ENCODE results near the gene DCBLD2.

The DCBLD2 gene

GRCh38 chr3:98901392-98902350, at the start of gene DCBLD2:
DCBLD2 (minus strand) TSS chr3:98901695; CDS start chr3:98901326, 369 bp downstream.
- peak; percentile 99 for DNase-seq (ENCODE audit: low read depth)

GRCh38 chr3:98945666-98946065, 44.2 kb upstream of the DCBLD2 start:
- no peak for DNase-seq (ENCODE audit: low read depth)

- DNase-seq (ENCODE audit: low read depth): no peak
Observed at GRCh38 chr3:98945101-98945524, 43.6 kb upstream of the DCBLD2 start.

- DNase-seq (ENCODE audit: low read depth): no peak
Observed at GRCh38 chr3:98930413-98930812, 28.9 kb upstream of the DCBLD2 start.

- no peak for DNase-seq (ENCODE audit: low read depth)
Observed at GRCh38 chr3:98921957-98922356, 20.5 kb upstream of the DCBLD2 start.

GRCh38 chr3:98920166-98920565, 18.7 kb upstream of the DCBLD2 start:
- no peak for DNase-seq (ENCODE audit: low read depth)

GRCh38 chr3:98918586-98918985, 17.1 kb upstream of the DCBLD2 start:
- DNase-seq (ENCODE audit: low read depth): no peak

GRCh38 chr3:98917608-98918007, 16.1 kb upstream of the DCBLD2 start:
- DNase-seq (ENCODE audit: low read depth): no peak

- no peak for DNase-seq (ENCODE audit: low read depth)
Observed at GRCh38 chr3:98914210-98915080, 12.9 kb upstream of the DCBLD2 start.

- DNase-seq (ENCODE audit: low read depth): no peak
Observed at GRCh38 chr3:98912448-98912847, 11.0 kb upstream of the DCBLD2 start.

- peak; percentile 44 for DNase-seq (ENCODE audit: low read depth)
Observed at GRCh38 chr3:98906230-98906629, 4.7 kb upstream of the DCBLD2 start.

- no peak for DNase-seq (ENCODE audit: low read depth)
Observed at GRCh38 chr3:98903705-98904481, 2.4 kb upstream of the DCBLD2 start.

- no peak for DNase-seq (ENCODE audit: low read depth)
Observed at GRCh38 chr3:98903099-98903498, 1.6 kb upstream of the DCBLD2 start.

GRCh38 chr3:98902351-98902740, 851 bp upstream of the DCBLD2 start:
- DNase-seq (ENCODE audit: low read depth): no peak

GRCh38 chr3:98901119-98901391, 440 bp downstream of the DCBLD2 start:
- peak; percentile 28 for DNase-seq (ENCODE audit: low read depth)

GRCh38 chr3:98900265-98901118, 1.0 kb downstream of the DCBLD2 start:
- DNase-seq (ENCODE audit: low read depth): no peak

GRCh38 chr3:98897701-98898100, 3.8 kb downstream of the DCBLD2 start:
- no peak for DNase-seq (ENCODE audit: low read depth)

GRCh38 chr3:98894791-98895576, 6.5 kb downstream of the DCBLD2 start:
- no peak for DNase-seq (ENCODE audit: low read depth)

- DNase-seq (ENCODE audit: low read depth): no peak
Observed at GRCh38 chr3:98893740-98894139, 7.8 kb downstream of the DCBLD2 start.

- no peak for DNase-seq (ENCODE audit: low read depth)
Observed at GRCh38 chr3:98892263-98892662, 9.2 kb downstream of the DCBLD2 start.

All from GM04504 (cell line).